Hepatocyte (in vitro differentiated cells): ENCODE results near the gene KLHL42. TPM values are rescaled to one million over a fixed set of nuclear protein-coding genes. Genes with fewer than 3 reads are reported as not detected.

Source experiments
- DNase-seq: peaks from one replicate; pipeline ENCODE4 v3.0.0-alpha.2; 2016; ENCODE audit warnings: low spot score
- H2AFZ ChIP-seq: fragments of 200-600 bp; sonication (generic); 2 replicates; pipeline ENCODE4 v1.6.0; 2016; ENCODE audit warnings: antibody characterized with exemption, mild to moderate bottlenecking
- H3K27ac ChIP-seq: fragments of 200-600 bp; sonication (generic); 2 replicates; pipeline ENCODE4 v1.5.1; 2016; ENCODE audit warnings: mild to moderate bottlenecking
- H3K27me3 ChIP-seq: fragments of 200-600 bp; sonication (generic); 2 replicates; pipeline ENCODE4 v1.6.1; 2016
- H3K36me3 ChIP-seq: fragments of 200-600 bp; sonication (generic); replicated peaks from 2 replicates; pipeline ENCODE4 v1.5.1; 2016; ENCODE audit warnings: low read depth; ENCODE audit not compliant: insufficient read depth
- H3K4me1 ChIP-seq: fragments of 200-600 bp; sonication (generic); 2 replicates; pipeline ENCODE4 v1.5.1; 2016; ENCODE audit warnings: mild to moderate bottlenecking, moderate library complexity; ENCODE audit not compliant: insufficient read depth
- H3K4me2 ChIP-seq: fragments of 200-600 bp; sonication (generic); 2 replicates; pipeline ENCODE4 v1.6.0; 2016
- H3K4me3 ChIP-seq: fragments of 200-600 bp; sonication (generic); 2 replicates; pipeline ENCODE4 v1.5.1; 2016; ENCODE audit warnings: mild to moderate bottlenecking
- H3K79me2 ChIP-seq: fragments of 200-600 bp; sonication (generic); 2 replicates; pipeline ENCODE4 v1.6.0; 2017; ENCODE audit warnings: mild to moderate bottlenecking
- H3K9me2 ChIP-seq: fragments of 200-600 bp; sonication (generic); replicated peaks from 2 replicates; pipeline ENCODE4 v1.6.0; 2017; ENCODE audit warnings: mild to moderate bottlenecking; ENCODE audit not compliant: insufficient read depth
- H3K9me3 ChIP-seq: fragments of 200-600 bp; sonication (generic); 2 replicates; pipeline ENCODE4 v1.5.1; 2016; ENCODE audit warnings: low read depth, mild to moderate bottlenecking
- H4K20me1 ChIP-seq: fragments of 200-600 bp; sonication (generic); 2 replicates; pipeline ENCODE4 v1.6.0; 2016; ENCODE audit warnings: mild to moderate bottlenecking; ENCODE audit not compliant: insufficient read depth, poor library complexity, severe bottlenecking
- CTCF ChIP-seq: fragments of 200-600 bp; sonication (generic); IDR thresholded peaks from 2 replicates; pipeline ENCODE4 v1.5.1; 2016; ENCODE audit warnings: antibody characterized with exemption, mild to moderate bottlenecking; ENCODE audit not compliant: poor library complexity
- EZH2 ChIP-seq: fragments of 200-600 bp; sonication (generic); IDR thresholded peaks from 2 replicates; pipeline ENCODE4 v1.6.1; 2016; ENCODE audit warnings: antibody characterized with exemption, mild to moderate bottlenecking, borderline replicate concordance
- EZH2phosphoT487 ChIP-seq: fragments of 200-600 bp; sonication (generic); IDR thresholded peaks from one replicate; pipeline ENCODE4 v1.6.1; 2018; ENCODE audit warnings: antibody characterized with exemption, mild to moderate bottlenecking, low read depth, moderate library complexity; ENCODE audit not compliant: unreplicated experiment, severe bottlenecking
- WGBS: methylation state at CpG from one replicate; pipeline ENCODE4 v1.1.6; 2016; ENCODE audit warnings: low lambda C conversion rate; ENCODE audit errors: missing lambda C conversion rate; 5-methylcytosine and 5-hydroxymethylcytosine counted together
- polyA plus RNA-seq: library from polyadenylated mRNA; unstranded; fragments of >200 nt; fragmentation: Nextera tagmentation; extraction: Ambion mirVana; gene quantifications from 2 replicates; pipeline ENCODE4 v1.2.1, GENCODE V29; 2016
- total RNA-seq: library from RNA; depleted of rRNA; stranded (reverse); fragments of >200 nt; gene quantifications from 2 replicates; pipeline ENCODE4 v1.2.3, GENCODE V29; 2014

KLHL42 gene
- total and polyA plus RNA-seq, 2 experiments from 2014 or later: 13.5 to 14.4 TPM

GRCh38 chr12:27797301-27798025 is 17.4 kb downstream of the KLHL42 start:
- no peaks in the 10 kb centered on the region for H3K79me2 ChIP-seq
- WGBS: 98% methylated on average over 24 of the region's 24 CpGs
- no peaks in the 10 kb centered on the region for H3K36me3 ChIP-seq
- no peak overlapping the region for H2AFZ ChIP-seq
- H3K4me1 ChIP-seq: no peaks in the 10 kb centered on the region
- no peak overlapping the region for H3K27ac ChIP-seq
- TF ChIP-seq EZH2 (no peak), CTCF (no peak), EZH2phosphoT487 (no peak)
- H3K4me2 ChIP-seq: no peak overlapping the region
- H3K9me2 ChIP-seq: no peaks in the 10 kb centered on the region
- H3K27me3 ChIP-seq: no peaks in the 10 kb centered on the region
- H3K9me3 ChIP-seq: no peaks in the 10 kb centered on the region
- no peak for DNase-seq
- H4K20me1 ChIP-seq: no peaks in the 10 kb centered on the region
- H3K4me3 ChIP-seq: no peak overlapping the region

GRCh38 chr12:27800819-27801218 is 20.8 kb downstream of the KLHL42 start:
- DNase-seq: no peak
- Histone ChIP-seq H3K9me3 (no peaks in the 10 kb centered on the region), H2AFZ (no peak overlapping the region), H3K4me2 (no peak overlapping the region), H3K79me2 (no peaks in the 10 kb centered on the region), H3K4me3 (no peak overlapping the region), H3K9me2 (no peaks in the 10 kb centered on the region), H4K20me1 (no peaks in the 10 kb centered on the region), H3K27ac (no peak overlapping the region), H3K4me1 (no peaks in the 10 kb centered on the region), H3K36me3 (no peaks in the 10 kb centered on the region), H3K27me3 (no peaks in the 10 kb centered on the region)
- TF ChIP-seq EZH2 (no peak), EZH2phosphoT487 (no peak), CTCF (no peak)
- 98% methylated on average over 3 of the region's 3 CpGs for WGBS

- Histone ChIP-seq H3K27ac (no peak overlapping the region), H2AFZ (no peak overlapping the region), H3K4me1 (no peaks in the 10 kb centered on the region), H3K4me2 (no peak overlapping the region), H3K4me3 (no peak overlapping the region), H3K79me2 (no peaks in the 10 kb centered on the region), H4K20me1 (no peaks in the 10 kb centered on the region), H3K9me2 (no peaks in the 10 kb centered on the region), H3K9me3 (no peaks in the 10 kb centered on the region), H3K27me3 (no peaks in the 10 kb centered on the region), H3K36me3 (no peaks in the 10 kb centered on the region)
- DNase-seq: no peak
- TF ChIP-seq EZH2phosphoT487: no peak
- no peak for TF ChIP-seq CTCF
- TF ChIP-seq EZH2: no peak
- WGBS: 95% methylated on average over 5 of the region's 5 CpGs
These were observed 21.6 kb downstream of the KLHL42 start for GRCh38 chr12:27801630-27802029.
